GM15510 (cell line): Measurements from ENCODE around the gene EOGT.

Source experiments
- POLR2A ChIP-seq: IDR thresholded peaks from 3 replicates; pipeline ENCODE4 v1.6.1; 2011; ENCODE audit warnings: borderline replicate concordance; ENCODE audit not compliant: insufficient read length; ENCODE audit errors: extremely low read depth

EOGT gene

GRCh38 chr3:68931406-68932149 is 81.9 kb downstream of the EOGT start:
- no peak for TF ChIP-seq POLR2A
